Skeletal muscle tissue (tissue), 4 donors: ENCODE measurements around the gene DNM1. TPM values are rescaled to one million over a fixed set of nuclear protein-coding genes. Genes with fewer than 3 reads are reported as not detected.

Experiments
- H3K27ac ChIP-seq: one replicate; pipeline ENCODE4 v1.7.0; 2013; ENCODE audit warnings: mild to moderate bottlenecking, low read depth, low read length, inconsistent platforms
- H3K27me3 ChIP-seq, 3 donors: one replicate each; pipeline ENCODE4 v1.7.0; 2013; ENCODE audit warnings: low read length in 3 of 3; ENCODE audit not compliant: control insufficient read depth in 3 of 3, insufficient read depth in 3 of 3
- H3K36me3 ChIP-seq, 3 donors: one replicate each; pipeline ENCODE4 v1.7.0; 2013; ENCODE audit warnings: low read length in 3 of 3; ENCODE audit not compliant: control insufficient read depth in 3 of 3, insufficient read depth in 3 of 3
- H3K4me1 ChIP-seq, 3 donors: one replicate each; pipeline ENCODE4 v1.7.0; 2013; ENCODE audit warnings: low read length in 3 of 3, mild to moderate bottlenecking in 3 of 3; ENCODE audit not compliant: control insufficient read depth in 3 of 3, insufficient read depth in 3 of 3
- H3K4me3 ChIP-seq, 3 donors: one replicate each; pipeline ENCODE4 v1.7.0; 2013; ENCODE audit warnings: low read length in 3 of 3
- H3K9ac ChIP-seq, 3 donors: one replicate each; pipeline ENCODE4 v1.7.0; 2013; ENCODE audit warnings: low read length in 3 of 3, mild to moderate bottlenecking in 3 of 3, moderate library complexity in 2 of 3, low read depth in 1 of 3
- H3K9me3 ChIP-seq, 3 donors: one replicate each; pipeline ENCODE4 v1.7.0; 2013; ENCODE audit warnings: low read length in 3 of 3; ENCODE audit not compliant: control insufficient read depth in 3 of 3
- total RNA-seq: library from RNA; depleted of rRNA; stranded (reverse); fragments of >200 nt; gene quantifications from one replicate; pipeline ENCODE4 v1.2.3, GENCODE V29; 2014
- donor health status: Osteomylitis.

Gene DNM1
- total RNA-seq, 1 donor from 2014 or later = 20.4 TPM

DNA sequence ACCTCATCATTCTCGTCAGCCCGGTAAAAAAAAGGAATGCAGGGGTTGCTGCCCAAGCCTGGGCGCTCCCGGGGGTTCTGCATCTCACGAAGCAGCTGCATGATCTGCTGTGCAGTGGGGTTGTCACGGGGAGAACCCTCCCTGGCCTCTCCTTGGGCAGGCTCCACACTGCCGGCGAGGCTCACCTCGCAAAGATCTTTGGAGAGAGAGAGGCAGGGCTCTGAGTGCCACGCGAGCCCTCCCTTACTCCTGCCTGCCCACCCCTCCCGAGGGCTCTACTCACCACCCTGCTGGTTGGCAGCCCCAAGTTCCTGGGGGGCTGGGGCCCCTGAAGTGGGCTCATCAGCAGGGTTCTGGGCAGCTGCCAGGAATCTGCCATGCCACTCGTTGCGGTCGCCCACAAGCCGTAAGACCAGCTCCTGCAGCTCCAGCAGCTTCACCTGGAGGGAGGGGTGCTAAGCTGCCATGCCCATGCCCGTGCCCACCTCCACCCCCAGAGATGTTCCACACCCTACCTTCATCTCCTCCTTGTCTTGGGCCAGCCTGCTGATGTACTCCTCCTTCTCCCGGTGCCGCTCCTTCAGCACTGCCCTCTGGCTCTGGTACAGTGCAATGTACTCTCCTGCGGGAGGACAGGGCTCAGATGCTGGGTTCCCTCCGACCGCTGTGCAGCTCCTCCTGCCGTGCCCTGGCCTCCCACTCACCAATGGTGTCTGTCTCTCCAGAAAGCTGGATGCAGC lies 54.1 kb downstream of the DNM1 start:
- no peak overlapping the region for H3K9ac ChIP-seq
- H3K27ac ChIP-seq = no peak overlapping the region
- H3K9me3 ChIP-seq = no peaks in the 10 kb centered on the region
- no peaks in the 10 kb centered on the region for H3K4me1 ChIP-seq
- H3K4me3 ChIP-seq = no peak overlapping the region
- H3K36me3 ChIP-seq = peaks cover 48 to 54% (median 52%) of the 10 kb centered on the region in 3 donors
- peaks cover 0 to 10% (median 3%) of the 10 kb centered on the region in 3 donors for H3K27me3 ChIP-seq

DNA sequence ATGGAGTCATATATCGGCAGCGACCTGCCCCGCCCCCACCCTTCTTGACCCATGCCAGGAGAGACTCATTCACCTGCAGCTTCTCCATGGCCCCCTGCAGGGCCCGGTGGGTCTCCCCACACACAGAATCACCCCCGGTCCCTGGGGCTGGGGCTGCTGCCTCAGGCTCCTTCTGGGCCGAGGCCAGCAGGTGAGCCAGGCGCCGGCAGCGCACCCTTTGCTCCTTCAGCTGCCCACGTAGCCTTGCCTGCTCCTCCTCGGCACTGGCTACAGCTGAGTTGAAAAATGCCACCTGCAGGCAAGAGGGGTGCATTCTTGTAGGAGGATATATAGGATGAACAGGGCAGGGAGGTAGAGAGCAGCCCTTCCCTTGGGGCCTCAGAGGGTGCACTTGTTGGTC lies 54.7 kb downstream of the DNM1 start:
- H3K36me3 ChIP-seq = peaks cover 54 to 60% (median 58%) of the 10 kb centered on the region in 3 donors
- no peaks in the 10 kb centered on the region for H3K9me3 ChIP-seq
- no peak overlapping the region for H3K4me3 ChIP-seq
- H3K27ac ChIP-seq = no peak overlapping the region
- no peak overlapping the region for H3K9ac ChIP-seq
- peaks cover 0 to 5% (median 0%) of the 10 kb centered on the region in 3 donors for H3K27me3 ChIP-seq
- no peaks in the 10 kb centered on the region for H3K4me1 ChIP-seq

DNA sequence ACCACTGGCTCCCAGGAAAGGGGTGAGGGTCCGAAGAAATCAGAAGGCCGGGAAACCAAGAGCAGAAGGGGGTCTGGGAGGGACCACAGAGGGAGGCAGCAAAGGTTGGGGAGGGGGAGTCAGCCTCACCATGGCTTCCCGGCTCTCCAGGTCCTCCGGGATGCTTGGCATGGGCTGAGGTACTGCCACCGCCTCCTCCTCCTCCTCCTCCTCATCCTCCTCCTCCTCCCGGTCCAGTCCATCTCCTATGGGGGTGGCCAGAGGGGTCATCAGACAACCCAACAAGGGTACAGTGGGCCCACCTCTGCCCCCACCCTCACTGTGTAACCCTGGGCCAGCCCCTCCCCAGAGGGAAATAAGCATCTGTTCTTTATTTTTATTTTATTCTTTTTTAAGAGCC lies 55.1 kb downstream of the DNM1 start:
- no peaks in the 10 kb centered on the region for H3K4me1 ChIP-seq
- H3K9me3 ChIP-seq = no peaks in the 10 kb centered on the region
- no peak overlapping the region for H3K27ac ChIP-seq
- no peak overlapping the region for H3K4me3 ChIP-seq
- no peak overlapping the region for H3K9ac ChIP-seq
- H3K27me3 ChIP-seq = peaks cover 0 to 5% (median 0%) of the 10 kb centered on the region in 3 donors
- peaks cover 58 to 63% (median 61%) of the 10 kb centered on the region in 3 donors for H3K36me3 ChIP-seq

GRCh38 chr9:128259156-128259555 lies 56.0 kb downstream of the DNM1 start:
- no peak overlapping the region for H3K27ac ChIP-seq
- H3K4me1 ChIP-seq = no peaks in the 10 kb centered on the region
- H3K4me3 ChIP-seq = no peak overlapping the region
- H3K27me3 ChIP-seq = peaks cover 0 to 5% (median 0%) of the 10 kb centered on the region in 3 donors
- no peak overlapping the region for H3K9ac ChIP-seq
- H3K9me3 ChIP-seq = no peaks in the 10 kb centered on the region
- peaks cover 58 to 63% (median 61%) of the 10 kb centered on the region in 3 donors for H3K36me3 ChIP-seq

DNA sequence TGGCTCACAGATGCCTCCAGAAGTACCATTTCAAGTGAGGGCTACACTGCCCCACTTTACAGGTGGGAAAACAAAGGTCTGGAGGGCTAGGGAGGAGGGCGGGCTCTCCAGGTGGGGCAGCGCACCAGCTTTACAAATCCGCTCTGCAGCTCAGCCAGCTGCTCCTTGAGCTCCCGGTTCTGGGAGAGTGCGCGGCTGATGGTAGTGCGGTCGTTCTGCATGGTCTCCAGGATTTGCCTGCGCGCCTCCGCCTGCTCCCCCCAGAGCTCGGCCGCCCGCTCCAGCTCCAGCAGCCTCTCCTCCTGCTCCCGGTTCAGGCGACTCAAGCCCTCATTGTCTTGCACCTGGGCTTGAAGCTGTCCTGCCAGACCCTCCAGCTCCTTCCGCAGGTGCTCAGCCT lies 57.2 kb downstream of the DNM1 start:
- H3K9ac ChIP-seq = no peak overlapping the region
- no peak overlapping the region for H3K4me3 ChIP-seq
- no peaks in the 10 kb centered on the region for H3K9me3 ChIP-seq
- H3K36me3 ChIP-seq = peaks cover 64 to 67% (median 67%) of the 10 kb centered on the region in 3 donors
- H3K27ac ChIP-seq = no peak overlapping the region
- H3K27me3 ChIP-seq = no peaks in the 10 kb centered on the region
- H3K4me1 ChIP-seq = no peaks in the 10 kb centered on the region

DNA sequence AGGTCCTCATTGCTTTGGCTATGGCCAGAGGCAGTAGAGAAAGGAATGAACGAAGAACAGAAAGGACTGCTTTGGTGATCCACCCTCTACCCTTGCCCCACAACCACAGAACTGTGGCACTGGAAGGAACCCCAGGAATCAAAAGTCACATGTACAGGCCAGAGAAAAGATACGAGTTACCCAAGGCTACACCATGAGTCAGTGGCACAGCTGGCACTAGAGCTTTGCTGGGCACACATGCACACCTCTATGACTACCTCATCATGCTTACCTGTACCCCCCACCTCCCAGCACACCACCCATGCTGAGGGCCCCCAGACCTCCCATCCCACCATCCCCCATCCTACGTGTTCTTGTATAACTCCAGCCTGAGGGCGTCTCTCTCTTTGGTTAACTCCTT lies 59.5 kb downstream of the DNM1 start:
- Histone ChIP-seq H3K27me3 (no peaks in the 10 kb centered on the region), H3K4me1 (no peaks in the 10 kb centered on the region), H3K9ac (no peak overlapping the region), H3K9me3 (no peaks in the 10 kb centered on the region), H3K27ac (no peak overlapping the region), H3K4me3 (no peak overlapping the region), H3K36me3 (peaks cover 74 to 82% (median 76%) of the 10 kb centered on the region in 3 donors)

DNA sequence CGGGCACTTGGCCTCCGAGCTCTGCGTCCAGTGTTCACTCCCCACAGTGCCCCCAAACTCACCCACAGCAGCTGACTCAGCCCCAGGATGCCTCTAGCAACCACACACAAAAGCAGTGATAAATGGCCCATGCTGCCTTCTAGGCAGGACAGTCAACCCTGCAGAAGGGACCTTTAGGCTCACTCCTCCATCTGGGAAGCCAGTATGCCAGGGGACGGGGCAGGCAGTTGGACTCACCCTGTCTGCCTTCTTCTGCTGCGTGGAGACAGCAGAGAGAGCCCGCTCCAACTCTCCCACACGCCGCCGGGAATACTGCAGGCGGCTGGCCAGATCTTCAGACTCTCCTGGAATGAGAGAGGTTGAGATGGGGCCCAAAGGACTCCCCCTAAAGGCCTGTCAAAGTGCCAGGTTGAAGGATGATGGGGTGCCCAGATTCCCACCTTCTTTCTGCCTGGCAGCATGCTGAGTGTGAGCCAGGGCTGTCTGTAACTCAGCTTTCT lies 62.2 kb downstream of the DNM1 start:
- no peak overlapping the region for H3K4me3 ChIP-seq
- H3K4me1 ChIP-seq = no peaks in the 10 kb centered on the region
- H3K27me3 ChIP-seq = no peaks in the 10 kb centered on the region
- no peaks in the 10 kb centered on the region for H3K9me3 ChIP-seq
- H3K27ac ChIP-seq = no peak overlapping the region
- no peak overlapping the region for H3K9ac ChIP-seq
- H3K36me3 ChIP-seq = peaks cover 64 to 72% (median 66%) of the 10 kb centered on the region in 3 donors

DNA sequence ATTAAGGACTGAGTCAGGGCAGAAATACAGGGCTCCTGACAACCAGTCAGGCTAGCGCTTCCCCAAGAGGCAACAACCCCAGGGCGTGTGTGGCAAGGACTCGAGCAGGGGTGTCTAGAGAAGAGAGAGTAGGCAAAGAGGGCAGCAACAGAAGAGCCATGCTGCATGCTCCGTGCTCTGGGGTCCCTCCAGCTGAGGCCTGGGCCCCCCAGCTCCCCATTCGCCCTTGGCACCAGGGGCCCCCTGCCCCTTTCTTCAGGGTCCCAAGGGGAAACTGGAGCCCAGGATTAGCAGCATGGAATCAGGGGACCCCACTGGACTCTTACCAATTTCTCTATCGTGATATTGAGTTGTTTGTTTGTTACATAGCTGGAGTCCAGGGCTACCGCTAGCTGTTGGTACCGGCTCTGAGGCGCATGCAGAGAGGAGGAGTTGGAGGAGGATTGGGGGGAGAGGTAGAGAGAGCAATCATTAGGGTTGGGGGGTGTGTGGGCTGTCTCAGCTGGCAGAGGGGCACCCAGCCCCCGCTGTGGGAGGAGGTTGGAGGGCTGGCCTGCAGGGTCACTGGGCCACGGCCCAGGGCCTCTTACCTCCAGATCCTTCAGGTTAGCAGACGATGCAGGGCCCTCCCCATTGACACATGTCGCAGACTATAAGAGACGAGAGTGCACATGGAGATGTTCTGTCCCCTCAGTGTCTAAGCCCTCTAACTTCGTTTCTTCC lies 63.9 kb downstream of the DNM1 start:
- no peaks in the 10 kb centered on the region for H3K9me3 ChIP-seq
- H3K9ac ChIP-seq = no peak overlapping the region
- peaks cover 56 to 64% (median 59%) of the 10 kb centered on the region in 3 donors for H3K36me3 ChIP-seq
- H3K27ac ChIP-seq = no peak overlapping the region
- no peak overlapping the region for H3K4me3 ChIP-seq
- no peaks in the 10 kb centered on the region for H3K4me1 ChIP-seq
- H3K27me3 ChIP-seq = no peaks in the 10 kb centered on the region

GRCh38 chr9:128271112-128271511 lies 67.9 kb downstream of the DNM1 start:
- H3K4me3 ChIP-seq = no peak overlapping the region
- H3K9ac ChIP-seq = no peak overlapping the region
- no peaks in the 10 kb centered on the region for H3K27me3 ChIP-seq
- H3K27ac ChIP-seq = no peak overlapping the region
- peaks cover 40 to 49% (median 48%) of the 10 kb centered on the region in 3 donors for H3K36me3 ChIP-seq
- H3K4me1 ChIP-seq = peaks cover 14 to 16% (median 14%) of the 10 kb centered on the region in 3 donors
- H3K9me3 ChIP-seq = no peaks in the 10 kb centered on the region

DNA sequence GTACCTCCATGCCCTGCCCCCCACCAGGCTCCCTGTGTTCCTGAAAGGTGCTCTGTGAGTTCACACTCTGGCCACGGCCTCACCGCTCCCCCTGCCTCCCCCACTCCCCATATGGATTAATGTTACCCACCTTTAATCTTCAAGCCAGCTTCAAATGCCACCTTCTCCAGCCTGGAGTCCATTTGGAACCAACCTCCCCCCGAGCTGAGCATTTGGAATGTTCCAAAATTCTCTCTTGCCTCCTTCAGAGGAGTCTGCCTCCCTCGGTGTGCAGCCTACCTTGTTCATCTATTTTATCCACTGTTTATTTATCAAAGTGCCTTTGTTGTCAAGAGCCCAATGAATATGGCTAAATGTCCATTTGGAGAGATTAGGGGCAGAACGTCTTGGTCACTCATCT lies 68.3 kb downstream of the DNM1 start:
- Histone ChIP-seq H3K4me3 (no peak overlapping the region), H3K4me1 (peaks cover 16 to 18% (median 16%) of the 10 kb centered on the region in 3 donors), H3K9me3 (no peaks in the 10 kb centered on the region), H3K9ac (no peak overlapping the region), H3K27ac (no peak overlapping the region), H3K27me3 (no peaks in the 10 kb centered on the region), H3K36me3 (peaks cover 39 to 45% (median 45%) of the 10 kb centered on the region in 3 donors)
